ENCODE measurements around the gene SCN9A.
A peak's percentile ranks its signal among the peaks of the same experiment; 100 is the strongest.
"Not testable (repeated sequence)": the region's sequence is repeated elsewhere in the genome, so short reads cannot be mapped to it uniquely, and the experiment has no call there.

Gene SCN9A

GRCh38 chr2:166411473-166412230 is 35.9 kb upstream of the SCN9A start:
- in situ Hi-C loops (cut with HindIII; ENCODE audit: low sequenced_read_pairs), result no loop called here
- H3K4me3 ChIP-seq (ENCODE audit: low read depth, low read length), result no peak overlapping the region
- DNase-seq (ENCODE audit: low read depth, low spot score), result no peak
- TF ChIP-seq CTCF (IDR thresholded peaks at IDR 0.05; ENCODE audit: low read depth, low read length), result no peak

DNA sequence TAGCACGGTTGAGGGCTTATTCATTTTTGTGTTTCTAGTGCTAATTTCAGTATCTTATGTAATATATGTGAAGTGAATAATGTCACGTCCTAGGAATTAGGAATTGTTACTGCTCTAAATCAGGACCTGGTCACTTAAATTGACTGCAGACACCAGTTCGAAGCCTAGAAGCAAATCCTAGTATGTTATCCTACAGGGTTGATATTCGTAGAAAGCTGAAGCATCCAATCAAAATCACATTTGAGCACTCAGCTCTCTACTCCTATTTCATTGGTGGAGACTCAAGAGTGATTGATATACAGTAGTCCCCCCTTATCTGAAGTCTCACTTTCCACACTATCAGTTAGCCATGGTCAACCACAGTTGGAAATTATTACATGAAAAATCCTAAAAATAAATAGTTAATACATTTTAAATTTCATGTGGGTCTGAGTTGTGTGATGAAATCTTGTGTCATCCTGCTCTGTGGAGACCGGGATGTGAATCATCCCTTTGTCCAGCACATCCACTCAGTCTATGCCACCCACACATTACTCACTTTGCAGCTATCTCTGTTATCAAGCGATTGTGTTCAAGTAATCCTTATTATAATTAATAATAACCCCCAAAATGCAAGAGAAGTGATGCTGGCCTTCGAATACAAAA is 35.2 kb upstream of the SCN9A start:
- peak; percentile 85 for DNase-seq (ENCODE audit: low read depth, low spot score)
- no peak for TF ChIP-seq CTCF (IDR thresholded peaks at IDR 0.05; ENCODE audit: low read depth, low read length)
- in situ Hi-C loops (cut with HindIII; ENCODE audit: low sequenced_read_pairs), result no loop called here
- no peak overlapping the region for H3K4me3 ChIP-seq (ENCODE audit: low read depth, low read length)

- H3K4me3 ChIP-seq (ENCODE audit: low read depth, low read length); in situ Hi-C loops (cut with HindIII; ENCODE audit: low sequenced_read_pairs); DNase-seq (ENCODE audit: low read depth, low spot score): not testable (repeated sequence)
Measured at GRCh38 chr2:166407746-166408145, 32.0 kb upstream of the SCN9A start.

DNA sequence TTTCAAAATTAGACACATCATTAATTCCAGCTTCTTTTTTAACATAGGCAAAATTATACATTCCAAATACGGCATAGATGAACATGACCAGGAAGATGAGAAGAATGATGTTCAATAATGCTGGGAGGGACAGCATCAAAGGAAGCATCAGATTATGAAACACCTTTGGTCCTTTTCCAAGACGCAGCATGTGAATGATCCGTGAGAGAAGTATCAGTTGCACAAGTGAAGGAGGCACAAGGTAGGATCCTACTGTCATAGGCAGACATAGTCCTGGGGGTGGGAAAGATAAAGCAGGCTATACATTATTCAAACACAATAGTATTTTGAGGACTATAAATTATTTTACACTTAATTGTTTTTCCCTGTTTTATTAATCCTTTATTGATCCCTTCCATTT is 30.6 kb upstream of the SCN9A start:
- in situ Hi-C loops (cut with HindIII; ENCODE audit: low sequenced_read_pairs), result no loop called here
- no peak for TF ChIP-seq CTCF (IDR thresholded peaks at IDR 0.05; ENCODE audit: low read depth, low read length)
- no peak for DNase-seq (ENCODE audit: low read depth, low spot score)
- no peak overlapping the region for H3K4me3 ChIP-seq (ENCODE audit: low read depth, low read length)

DNA sequence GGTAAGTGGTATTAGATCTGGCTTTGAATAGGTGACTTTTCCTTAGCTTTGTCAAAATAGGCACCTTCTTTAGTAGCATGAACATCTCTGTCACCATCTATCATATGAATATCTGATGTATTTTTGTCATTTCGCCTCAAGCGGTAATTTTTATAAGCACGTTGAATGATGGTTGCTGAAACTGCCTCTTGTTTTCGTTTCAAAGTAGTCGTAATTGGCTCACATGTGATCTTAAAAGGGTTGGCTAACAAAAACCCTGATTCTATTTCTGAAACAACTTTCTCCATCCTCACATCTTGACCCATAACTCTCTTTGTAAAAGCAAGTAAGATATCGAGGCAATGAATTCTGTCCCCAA is 29.8 kb upstream of the SCN9A start:
- no peak for TF ChIP-seq CTCF (IDR thresholded peaks at IDR 0.05; ENCODE audit: low read depth, low read length)
- in situ Hi-C loops (cut with HindIII; ENCODE audit: low sequenced_read_pairs), result no loop called here
- no peak for DNase-seq (ENCODE audit: low read depth, low spot score)
- H3K4me3 ChIP-seq (ENCODE audit: low read depth, low read length), result no peak overlapping the region

- no peak for DNase-seq (ENCODE audit: low read depth, low spot score)
- no peak for TF ChIP-seq CTCF (IDR thresholded peaks at IDR 0.05; ENCODE audit: low read depth, low read length)
- in situ Hi-C loops (cut with HindIII; ENCODE audit: low sequenced_read_pairs), result no loop called here
- no peak overlapping the region for H3K4me3 ChIP-seq (ENCODE audit: low read depth, low read length)
Measured at GRCh38 chr2:166404831-166405568, 29.3 kb upstream of the SCN9A start.

- no peak for DNase-seq (ENCODE audit: low read depth, low spot score)
- in situ Hi-C loops (cut with HindIII; ENCODE audit: low sequenced_read_pairs), result no loop called here
Measured at GRCh38 chr2:166394245-166394644, 18.5 kb upstream of the SCN9A start.

More at GRCh38 chr2:166394245-166394644, 18.5 kb upstream of the SCN9A start:
- no peak overlapping the region for H3K4me3 ChIP-seq (ENCODE audit: low read depth, low read length)
- no peak for TF ChIP-seq CTCF (IDR thresholded peaks at IDR 0.05; ENCODE audit: low read depth, low read length)
